Measurements from ENCODE around the gene BRD7.

The BRD7 gene

GRCh38 chr16:50368410-50369132 lies at the start of gene BRD7:
Gene BRD7 (minus strand): TSS chr16:50368988. CDS start chr16:50368774, 214 bp downstream.
- DNase-seq = peak; percentile 38 to 67

- no peak for DNase-seq
Observed at GRCh38 chr16:50416388-50416787, 47.6 kb upstream of the BRD7 start.

GRCh38 chr16:50414152-50414551 lies 45.4 kb upstream of the BRD7 start:
- no peak for DNase-seq

- no peak for DNase-seq
Observed at GRCh38 chr16:50411034-50411433, 42.2 kb upstream of the BRD7 start.

- DNase-seq = no peak
Observed at GRCh38 chr16:50408001-50408561, 39.3 kb upstream of the BRD7 start.

GRCh38 chr16:50407351-50407750 lies 38.6 kb upstream of the BRD7 start:
- DNase-seq = no peak

- DNase-seq = no peak
Observed at GRCh38 chr16:50403491-50403890, 34.7 kb upstream of the BRD7 start.

GRCh38 chr16:50402298-50402895 lies 33.6 kb upstream of the BRD7 start:
- DNase-seq = no peak

GRCh38 chr16:50401355-50401754 lies 32.6 kb upstream of the BRD7 start:
- no peak for DNase-seq

- DNase-seq = no peak
Observed at GRCh38 chr16:50400967-50401348, 32.2 kb upstream of the BRD7 start.

- no peak for DNase-seq
Observed at GRCh38 chr16:50400312-50400966, 31.7 kb upstream of the BRD7 start.

- no peak for DNase-seq
Observed at GRCh38 chr16:50399411-50399810, 30.6 kb upstream of the BRD7 start.

GRCh38 chr16:50398336-50398735 lies 29.5 kb upstream of the BRD7 start:
- no peak for DNase-seq

GRCh38 chr16:50396761-50397535 lies 28.2 kb upstream of the BRD7 start:
- DNase-seq = no peak

- DNase-seq = no peak
Observed at GRCh38 chr16:50395763-50396710, 27.2 kb upstream of the BRD7 start.

GRCh38 chr16:50393858-50394802 lies 25.3 kb upstream of the BRD7 start:
- DNase-seq = no peak

GRCh38 chr16:50393416-50393815 lies 24.6 kb upstream of the BRD7 start:
- DNase-seq = no peak

- no peak for DNase-seq
Observed at GRCh38 chr16:50390914-50391716, 22.3 kb upstream of the BRD7 start.

- DNase-seq = no peak
Observed at GRCh38 chr16:50390371-50390771, 21.6 kb upstream of the BRD7 start.

- DNase-seq = no peak
Observed at GRCh38 chr16:50389900-50390299, 21.1 kb upstream of the BRD7 start.

Data from inflammatory macrophage treated with lipopolysaccharide for 1 hour (primary cell).